K562 (cell line): Measurements from ENCODE around the gene GCN1. TPM values are rescaled to one million over a fixed set of nuclear protein-coding genes. Genes with fewer than 3 reads are reported as not detected.

ENCODE experiments used
- ATAC-seq: fragments of 200-7000 bp; cut with Tn5 transposase; 3 replicates; pipeline ENCODE4 v1.9.1; 2020; ENCODE audit warnings: moderate library complexity
- BruUV-seq: library from RNA; stranded (reverse); fragments of 400-500 nt; replicated peaks from 2 replicates; lab custom pipeline; 2021; lab: Mats Ljungman, UMichigan
- CTCF ChIA-PET: fragments of 300-600 bp; formaldehyde crosslinking; extraction: SDS; loops from one replicate; lab custom pipeline; 2021; ENCODE audit warnings: low intra/inter-chr PET ratio; lab: Yijun Ruan, JAX
- POLR2A ChIA-PET: fragments of 300-600, 350-650 bp; sonication (Branson Sonifier 250); formaldehyde crosslinking; extraction: SDS; loops from one replicate; lab custom pipeline; 2021; ENCODE audit warnings: antibody characterized with exemption, inconsistent platforms; lab: Yijun Ruan, JAX
- DNase-seq, 4 experiments: peaks; one replicate each; pipeline versions ENCODE4 v3.0.0 to v3.0.0-alpha.2; 2011 to 2018; ENCODE audit warnings: low spot score in 3 of 4, mixed read lengths in 3 of 4; ENCODE audit errors: extremely low read depth in 1 of 4
- FAIRE-seq: peaks from 2 replicates; lab custom pipeline; 2011; peaks lifted over from hg19 to GRCh38; lab: Jason Lieb, UNC
- H2AFZ ChIP-seq: 2 replicates; pipeline ENCODE4 v1.6.0; 2011; ENCODE audit warnings: low read depth, low read length, control low read depth, inconsistent platforms
- H3K27ac ChIP-seq: fragments of 200-600 bp; 3 replicates; pipeline ENCODE4 v1.8.0; 2011; ENCODE audit warnings: low read depth, mild to moderate bottlenecking, control low read depth, inconsistent platforms, low read length, moderate library complexity, mixed read lengths; ENCODE audit errors: extremely low read depth
- H3K27me3 ChIP-seq, 2 experiments: fragments of 300-600 bp in 1 of 2; 2 replicates in 1 of 2; 3 replicates in 1 of 2; pipeline versions ENCODE4 v1.6.0 to v1.8.0; 2011; ENCODE audit warnings: inconsistent platforms in 2 of 2, low read length in 2 of 2, mild to moderate bottlenecking in 1 of 2, mixed read lengths in 1 of 2, moderate library complexity in 1 of 2; ENCODE audit not compliant: control insufficient read depth in 2 of 2, insufficient read depth in 2 of 2
- H3K36me3 ChIP-seq: fragments of 300-600 bp; 3 replicates; pipeline ENCODE4 v1.8.0; 2011; ENCODE audit warnings: mild to moderate bottlenecking, low read length, inconsistent platforms; ENCODE audit not compliant: control insufficient read depth, insufficient read depth
- H3K4me1 ChIP-seq, 2 experiments: fragments of 200-600 bp in 1 of 2; replicated peaks in 1 of 2; 2 replicates in 1 of 2; 3 replicates in 1 of 2; pipeline versions ENCODE4 v1.5.1 to v1.8.0; 2011; ENCODE audit warnings: inconsistent platforms in 2 of 2, low read length in 2 of 2, mild to moderate bottlenecking in 1 of 2, mixed read lengths in 1 of 2, moderate library complexity in 1 of 2; ENCODE audit not compliant: control insufficient read depth in 2 of 2, insufficient read depth in 2 of 2
- H3K4me2 ChIP-seq: 2 replicates; pipeline ENCODE4 v1.6.1; 2011; ENCODE audit warnings: low read length, control low read depth, inconsistent platforms, mixed read lengths; ENCODE audit not compliant: insufficient read depth
- H3K4me3 ChIP-seq: fragments of 200-600 bp; sonication (generic), shearing (Covaris generic); 2 replicates; pipeline ENCODE4 v1.5.1; 2016; ENCODE audit warnings: control low read depth, inconsistent platforms
- H3K79me2 ChIP-seq: fragments of 200-600 bp; 3 replicates; pipeline ENCODE4 v1.8.0; 2011; ENCODE audit warnings: low read length, inconsistent platforms; ENCODE audit not compliant: control insufficient read depth, insufficient read depth
- H3K9ac ChIP-seq, 2 experiments: 2 replicates each; pipeline versions ENCODE4 v1.6.0 to v1.6.1; 2011; ENCODE audit warnings: low read depth in 2 of 2, low read length in 2 of 2, control low read depth in 1 of 2, inconsistent platforms in 1 of 2, mild to moderate bottlenecking in 1 of 2, mixed read lengths in 1 of 2; ENCODE audit not compliant: insufficient read depth in 1 of 2
- H3K9me1 ChIP-seq: one replicate; pipeline ENCODE4 v1.6.0; 2011; ENCODE audit warnings: inconsistent platforms, mild to moderate bottlenecking, low read length, moderate library complexity; ENCODE audit not compliant: control insufficient read depth, insufficient read depth
- H3K9me3 ChIP-seq: replicated peaks from 2 replicates; pipeline ENCODE4 v1.5.1; 2011; ENCODE audit warnings: low read depth, low read length, inconsistent platforms; ENCODE audit not compliant: control insufficient read depth, insufficient read depth
- H4K20me1 ChIP-seq: replicated peaks from 2 replicates; pipeline ENCODE4 v1.6.1; 2011; ENCODE audit warnings: low read length, inconsistent platforms, mixed read lengths; ENCODE audit not compliant: control insufficient read depth, insufficient read depth
- GTF2F1 ChIP-seq: IDR thresholded peaks from 2 replicates; pipeline ENCODE4 v1.6.1; 2011; ENCODE audit warnings: low read depth, low read length, improper control_type of control experiment
- MAFK ChIP-seq: IDR thresholded peaks from 2 replicates; pipeline ENCODE4 v1.6.1; 2011; ENCODE audit warnings: low read length, improper control_type of control experiment
- POLR2G ChIP-seq: fragments of 200-400 bp; formaldehyde crosslinking; IDR thresholded peaks from 2 replicates; pipeline ENCODE4 v1.6.1; 2017; ENCODE audit warnings: low read depth, mild to moderate bottlenecking, antibody characterized with exemption, low read length, moderate library complexity
- RBM22 ChIP-seq: fragments of 200-400 bp; formaldehyde crosslinking; IDR thresholded peaks from 2 replicates; pipeline ENCODE4 v1.6.1; 2018; ENCODE audit warnings: low read length, low read depth; ENCODE audit not compliant: poor library complexity, severe bottlenecking
- ZSCAN29 ChIP-seq: fragments of 450-650 bp; IDR thresholded peaks from 2 replicates; pipeline ENCODE4 v1.6.1; 2017
- WGBS: fragments of 100-300 bp; shearing (Covaris generic); methylation state at CpG from one replicate; pipeline ENCODE4 v1.1.6; 2016; ENCODE audit warnings: low coverage, mixed read lengths; ENCODE audit not compliant: insufficient coverage; ENCODE audit errors: missing lambda C conversion rate; 5-methylcytosine and 5-hydroxymethylcytosine counted together
- in situ Hi-C: fragments of 300-500 bp; cut with MboI; formaldehyde crosslinking; loops from 4 replicates; pipeline ENCODE4 v1.15.0; 2018; ENCODE audit warnings: inconsistent platforms, mixed read lengths
- intact Hi-C: fragments of 100-400 bp; cut with micrococcal nuclease; formaldehyde crosslinking; loops from 2 replicates; pipeline ENCODE4 v1.14.2; 2022
- polyA plus RNA-seq, 8 experiments: library from polyadenylated mRNA; depleted of rRNA in 4 of 8; stranded (reverse) in 5 of 8; unstranded in 3 of 8; fragments of >200 nt; fragmentation: Nextera tagmentation in 2 of 8; fragmentation: Illumina TruSeq in 1 of 8; extraction: Ambion mirVana in 2 of 8; extraction: Trizol in 1 of 8; gene quantifications; 2 replicates each; pipeline versions ENCODE4 v1.2.1 to v1.2.3, GENCODE V29; 2011 to 2014; ENCODE audit warnings: inconsistent platforms in 1 of 8, missing spikeins in 1 of 8
- total RNA-seq, 7 experiments: library from RNA; depleted of rRNA in 6 of 7; stranded (reverse); fragments of >200 nt in 6 of 7; fragmentation: Illumina TruSeq in 2 of 7; extraction: Trizol in 2 of 7; gene quantifications; 2 replicates each; pipeline versions ENCODE4 v1.2.1 to v1.2.3, GENCODE V29; 2011 to 2021; ENCODE audit warnings: low replicate concordance in 1 of 7
- TF ChIP-seq, protein P1 (sequence below): fragments of 450-650 bp; IDR thresholded peaks from 2 replicates; pipeline ENCODE4 v1.7.0; 2016; ENCODE audit warnings: borderline replicate concordance

The GCN1 gene
- total and polyA plus RNA-seq, 9 of the 15 experiments (the other 6 are each of a cell fraction or from before 2014, with no cell fraction given) = 11.9 to 190 (median 51.7) TPM

GRCh38 chr12:120167529-120168095 lies 26.9 kb downstream of the GCN1 start (continued):
- TF ChIP-seq, protein P1, sequence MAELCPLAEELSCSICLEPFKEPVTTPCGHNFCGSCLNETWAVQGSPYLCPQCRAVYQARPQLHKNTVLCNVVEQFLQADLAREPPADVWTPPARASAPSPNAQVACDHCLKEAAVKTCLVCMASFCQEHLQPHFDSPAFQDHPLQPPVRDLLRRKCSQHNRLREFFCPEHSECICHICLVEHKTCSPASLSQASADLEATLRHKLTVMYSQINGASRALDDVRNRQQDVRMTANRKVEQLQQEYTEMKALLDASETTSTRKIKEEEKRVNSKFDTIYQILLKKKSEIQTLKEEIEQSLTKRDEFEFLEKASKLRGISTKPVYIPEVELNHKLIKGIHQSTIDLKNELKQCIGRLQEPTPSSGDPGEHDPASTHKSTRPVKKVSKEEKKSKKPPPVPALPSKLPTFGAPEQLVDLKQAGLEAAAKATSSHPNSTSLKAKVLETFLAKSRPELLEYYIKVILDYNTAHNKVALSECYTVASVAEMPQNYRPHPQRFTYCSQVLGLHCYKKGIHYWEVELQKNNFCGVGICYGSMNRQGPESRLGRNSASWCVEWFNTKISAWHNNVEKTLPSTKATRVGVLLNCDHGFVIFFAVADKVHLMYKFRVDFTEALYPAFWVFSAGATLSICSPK = no peak
- TF ChIP-seq MAFK (no peak), GTF2F1 (no peak)

GRCh38 chr12:120164293-120164692 lies 30.2 kb downstream of the GCN1 start:
- no peaks in the 10 kb centered on the region for H3K9me1 ChIP-seq
- no peak overlapping the region for H3K4me2 ChIP-seq
- no peaks in the 10 kb centered on the region for H3K27me3 ChIP-seq
- in situ Hi-C loops (no loop called here), intact Hi-C loops (no loop called here)
- 97% methylated on average over 11 of the region's 11 CpGs for WGBS
- peaks cover 85% of the 10 kb centered on the region; the same call in 2 of the 3 replicates for H3K36me3 ChIP-seq
- no peaks in the 10 kb centered on the region for H3K79me2 ChIP-seq
- CTCF ChIA-PET = no interaction called here
- H3K27ac ChIP-seq = no peak overlapping the region
- no peak overlapping the region for H2AFZ ChIP-seq
- H4K20me1 ChIP-seq = peaks cover 5% of the 10 kb centered on the region; the same call in 1 of the 2 replicates
- H3K9ac ChIP-seq = no peak overlapping the region
- TF ChIP-seq POLR2G = peak; percentile 59
- peak; percentile 70 for TF ChIP-seq RBM22
- no peak for TF ChIP-seq ZSCAN29
- BruUV-seq = no TSS peak
- ATAC-seq (no peak), DNase-seq (no peak), FAIRE-seq (no peak)
- no peak overlapping the region for H3K4me3 ChIP-seq
- no peaks in the 10 kb centered on the region for H3K9me3 ChIP-seq
- no peaks in the 10 kb centered on the region for H3K4me1 ChIP-seq
- POLR2A ChIA-PET = interaction anchor here (0.6 to 1.8 kb wide), 5 partner anchors 15 to 522 kb away, joined by 3 to 4 read pairs (median 3); partner anchors contain the start of gene RPLP0
